ENCODE data around the gene SLC25A47.
A peak's percentile ranks its signal among the peaks of the same experiment; 100 is the strongest.
"Not testable (repeated sequence)": the region's sequence is repeated elsewhere in the genome, so short reads cannot be mapped to it uniquely, and the experiment has no call there.

The SLC25A47 gene

GRCh38 chr14:100323121-100323941, at the start of gene SLC25A47:
SLC25A47 (plus strand) TSS chr14:100323339; CDS start chr14:100323415, 76 bp downstream.
- no peak for DNase-seq

- DNase-seq = no peak
These were observed 48.9 kb upstream of the SLC25A47 start for GRCh38 chr14:100274250-100274649.

- DNase-seq = no peak
These were observed 47.9 kb upstream of the SLC25A47 start for GRCh38 chr14:100275214-100275613.

- no peak for DNase-seq
These were observed 44.4 kb upstream of the SLC25A47 start for GRCh38 chr14:100278702-100279101.

GRCh38 chr14:100279133-100279532, 44.0 kb upstream of the SLC25A47 start:
- DNase-seq = no peak

- DNase-seq = no peak
These were observed 43.6 kb upstream of the SLC25A47 start for GRCh38 chr14:100279563-100279962.

GRCh38 chr14:100281286-100282082, 41.7 kb upstream of the SLC25A47 start:
- DNase-seq = no peak

- DNase-seq = no peak
These were observed 41.1 kb upstream of the SLC25A47 start for GRCh38 chr14:100282083-100282350.

- DNase-seq = no peak
These were observed 40.2 kb upstream of the SLC25A47 start for GRCh38 chr14:100282766-100283419.

GRCh38 chr14:100283436-100283835, 39.7 kb upstream of the SLC25A47 start:
- not testable (repeated sequence) for DNase-seq

GRCh38 chr14:100283984-100284881, 38.9 kb upstream of the SLC25A47 start:
- no peak for DNase-seq

- peak; percentile 44 for DNase-seq
These were observed 37.9 kb upstream of the SLC25A47 start for GRCh38 chr14:100285021-100285912.

- no peak for DNase-seq
These were observed 37.2 kb upstream of the SLC25A47 start for GRCh38 chr14:100285913-100286400.

GRCh38 chr14:100286484-100287191, 36.5 kb upstream of the SLC25A47 start:
- DNase-seq = no peak

- DNase-seq = no peak
These were observed 35.7 kb upstream of the SLC25A47 start for GRCh38 chr14:100287202-100287997.

GRCh38 chr14:100287998-100288295, 35.2 kb upstream of the SLC25A47 start:
- DNase-seq = not testable (repeated sequence)

- DNase-seq = no peak
These were observed 34.6 kb upstream of the SLC25A47 start for GRCh38 chr14:100288382-100289185.

- DNase-seq = no peak
These were observed 33.1 kb upstream of the SLC25A47 start for GRCh38 chr14:100289916-100290606.
